Astrocyte of the spinal cord (primary cell): ENCODE measurements around the gene CLCN2.

Source experiments
- DNase-seq: peaks from one replicate; pipeline ENCODE4 v3.0.0; 2011; ENCODE audit warnings: low read depth, low spot score
- H3K4me3 ChIP-seq: 2 replicates; pipeline ENCODE4 v1.5.1; 2011; ENCODE audit warnings: low read depth, mild to moderate bottlenecking, low read length, moderate library complexity
- CTCF ChIP-seq: IDR thresholded peaks from 2 replicates; pipeline ENCODE4 v1.5.1; 2012; ENCODE audit warnings: low read depth, mild to moderate bottlenecking, low read length, inconsistent platforms
- in situ Hi-C: cut with HindIII; loops from 2 replicates; pipeline ENCODE4 v1.10.0; 2017; ENCODE audit warnings: low sequenced_read_pairs

The CLCN2 gene

GRCh38 chr3:184380627-184381260 is 19.3 kb upstream of the CLCN2 start:
- no peak for DNase-seq
- peak overlapping the region; percentile 7 for H3K4me3 ChIP-seq
- TF ChIP-seq CTCF, result no peak
- in situ Hi-C loops, result no loop called here

GRCh38 chr3:184380185-184380626 is 18.8 kb upstream of the CLCN2 start:
- in situ Hi-C loops, result no loop called here
- H3K4me3 ChIP-seq, result no peak overlapping the region
- no peak for TF ChIP-seq CTCF
- DNase-seq, result peak; percentile 19

- no peak for TF ChIP-seq CTCF
- H3K4me3 ChIP-seq, result peak within 1 kb of the TSS; percentile 7
- in situ Hi-C loops, result no loop called here
- no peak for DNase-seq
Observed at GRCh38 chr3:184379358-184380184, 18.2 kb upstream of the CLCN2 start, which contains the start of gene CHRD. Gene CHRD, plus strand, starts transcription at chr3:184380054. Its CDS starts 265 bp downstream, at chr3:184380319.

GRCh38 chr3:184378651-184379357 is 17.4 kb upstream of the CLCN2 start:
- no peak for DNase-seq
- H3K4me3 ChIP-seq, result no peak overlapping the region
- in situ Hi-C loops, result no loop called here
- no peak for TF ChIP-seq CTCF

- in situ Hi-C loops, result no loop called here
- TF ChIP-seq CTCF, result no peak
- H3K4me3 ChIP-seq, result no peak within 1 kb of the TSS
- DNase-seq, result no peak
Observed at GRCh38 chr3:184377882-184378445, 16.6 kb upstream of the CLCN2 start, which contains the start of gene THPO. Gene THPO, minus strand, starts transcription at chr3:184378207. Its CDS starts 1,948 bp downstream, at chr3:184376259.

- TF ChIP-seq CTCF, result no peak
- in situ Hi-C loops, result no loop called here
- no peak for DNase-seq
- no peak overlapping the region for H3K4me3 ChIP-seq
Observed at GRCh38 chr3:184377374-184377773, 16.0 kb upstream of the CLCN2 start.
